ENCODE results near the gene CARD19.

The CARD19 gene

GRCh38 chr9:93076101-93076791, 19.8 kb upstream of the CARD19 start:
- no peak for TF ChIP-seq ZNF274 (IDR thresholded peaks at IDR 0.05; ENCODE audit: low read depth, low read length)
- no peak overlapping the region for H3K4me3 ChIP-seq (ENCODE audit: low read length)

GRCh38 chr9:93076792-93077128, 19.3 kb upstream of the CARD19 start:
- TF ChIP-seq ZNF274 (IDR thresholded peaks at IDR 0.05; ENCODE audit: low read depth, low read length) = no peak
- no peak overlapping the region for H3K4me3 ChIP-seq (ENCODE audit: low read length)

GRCh38 chr9:93077367-93077766, 18.6 kb upstream of the CARD19 start:
- no peak for TF ChIP-seq ZNF274 (IDR thresholded peaks at IDR 0.05; ENCODE audit: low read depth, low read length)
- H3K4me3 ChIP-seq (ENCODE audit: low read length) = no peak overlapping the region

DNA sequence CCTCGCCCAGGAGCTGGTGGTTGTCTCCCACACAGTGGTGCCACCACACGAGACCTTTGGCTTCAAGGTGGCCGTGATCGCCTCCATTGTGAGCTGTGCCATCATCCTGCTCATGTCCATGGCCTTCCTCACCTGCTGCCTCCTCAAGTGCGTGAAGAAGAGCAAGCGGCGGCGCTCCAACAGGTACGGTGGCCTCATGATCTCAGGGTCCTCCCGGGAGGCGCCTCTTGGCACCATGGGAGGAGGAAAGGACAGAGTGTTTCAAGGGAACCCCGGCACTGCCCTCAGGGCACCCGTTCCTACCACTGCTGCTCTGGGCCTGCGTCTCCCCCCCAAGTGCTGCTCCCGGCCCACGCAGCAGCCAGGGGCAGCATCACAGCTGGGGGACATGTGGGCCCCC, 18.2 kb upstream of the CARD19 start:
- no peak for TF ChIP-seq ZNF274 (IDR thresholded peaks at IDR 0.05; ENCODE audit: low read depth, low read length)
- H3K4me3 ChIP-seq (ENCODE audit: low read length) = no peak overlapping the region

DNA sequence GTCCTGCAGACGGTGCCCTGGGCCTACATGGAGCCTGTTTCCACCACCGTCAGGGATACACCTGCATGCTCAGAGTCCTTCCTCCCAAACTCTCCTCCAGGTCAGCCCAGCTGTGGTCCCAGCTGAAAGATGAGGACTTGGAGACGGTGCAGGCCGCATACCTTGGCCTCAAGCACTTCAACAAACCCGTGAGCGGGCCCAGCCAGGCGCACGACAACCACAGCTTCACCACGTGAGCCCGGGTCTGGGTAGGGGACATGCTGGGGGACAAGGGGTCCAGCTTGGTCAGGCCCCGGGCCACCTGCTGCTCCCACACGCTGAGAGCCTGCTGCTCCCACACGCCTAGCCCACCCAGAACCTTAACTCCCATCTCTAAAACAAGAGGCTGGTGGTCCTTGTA, 16.6 kb upstream of the CARD19 start:
- H3K4me3 ChIP-seq (ENCODE audit: low read length) = no peak overlapping the region
- TF ChIP-seq ZNF274 (IDR thresholded peaks at IDR 0.05; ENCODE audit: low read depth, low read length) = no peak

- TF ChIP-seq ZNF274 (IDR thresholded peaks at IDR 0.05; ENCODE audit: low read depth, low read length) = no peak
These were observed 15.6 kb upstream of the CARD19 start for GRCh38 chr9:93080406-93080805.

DNA sequence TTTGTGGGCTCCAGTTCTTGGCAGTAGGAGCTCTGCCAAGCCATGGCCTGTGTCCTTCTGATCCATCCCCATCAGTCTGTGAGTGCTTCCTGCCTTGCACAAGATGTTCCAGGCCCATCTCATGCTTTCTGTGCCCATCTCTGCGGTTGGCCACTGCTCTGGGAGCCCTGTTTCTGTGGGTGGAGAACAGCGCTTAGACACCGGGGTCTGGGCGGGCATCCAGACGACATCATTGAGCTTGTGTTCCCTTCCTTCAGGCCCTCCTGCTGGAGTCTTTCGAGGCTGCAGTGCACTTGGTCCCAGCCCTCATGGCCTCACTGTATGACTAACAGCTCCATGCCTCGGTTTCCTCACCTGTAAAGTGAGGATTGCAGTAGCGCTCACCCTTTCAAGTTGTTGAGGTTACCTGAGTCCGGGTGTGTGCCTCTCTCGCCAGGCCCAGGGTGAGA, 14.9 kb upstream of the CARD19 start:
- TF ChIP-seq ZNF274 (IDR thresholded peaks at IDR 0.05; ENCODE audit: low read depth, low read length) = no peak
- H3K4me3 ChIP-seq (ENCODE audit: low read length) = no peak overlapping the region

More at GRCh38 chr9:93080406-93080805, 15.6 kb upstream of the CARD19 start:
- H3K4me3 ChIP-seq (ENCODE audit: low read length) = no peak overlapping the region

DNA sequence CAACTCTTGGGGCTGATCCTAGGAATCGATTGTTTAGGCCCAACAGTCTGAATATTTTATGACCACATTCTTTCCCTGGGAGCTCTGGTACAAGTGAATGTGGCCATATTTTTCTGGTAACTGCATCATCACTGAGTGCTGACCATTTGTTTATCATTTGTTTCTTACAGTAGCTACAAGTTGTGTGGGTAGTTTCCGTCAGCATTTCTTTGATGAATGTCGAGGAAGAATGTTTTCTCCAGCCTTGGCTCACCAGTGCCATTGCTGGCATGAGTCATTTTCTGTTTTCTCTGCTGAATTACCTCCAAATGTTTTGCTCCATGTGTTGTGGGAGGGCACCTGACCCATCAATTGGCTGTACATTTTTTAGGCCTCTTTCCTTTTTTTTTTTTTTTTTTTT, 14.1 kb upstream of the CARD19 start:
- no peak for TF ChIP-seq ZNF274 (IDR thresholded peaks at IDR 0.05; ENCODE audit: low read depth, low read length)

GRCh38 chr9:93082841-93083411, 13.1 kb upstream of the CARD19 start:
- no peak for TF ChIP-seq ZNF274 (IDR thresholded peaks at IDR 0.05; ENCODE audit: low read depth, low read length)
- no peak overlapping the region for H3K4me3 ChIP-seq (ENCODE audit: low read length)

More for the DNA sequence above, 14.1 kb upstream of the CARD19 start:
- no peak overlapping the region for H3K4me3 ChIP-seq (ENCODE audit: low read length)

DNA sequence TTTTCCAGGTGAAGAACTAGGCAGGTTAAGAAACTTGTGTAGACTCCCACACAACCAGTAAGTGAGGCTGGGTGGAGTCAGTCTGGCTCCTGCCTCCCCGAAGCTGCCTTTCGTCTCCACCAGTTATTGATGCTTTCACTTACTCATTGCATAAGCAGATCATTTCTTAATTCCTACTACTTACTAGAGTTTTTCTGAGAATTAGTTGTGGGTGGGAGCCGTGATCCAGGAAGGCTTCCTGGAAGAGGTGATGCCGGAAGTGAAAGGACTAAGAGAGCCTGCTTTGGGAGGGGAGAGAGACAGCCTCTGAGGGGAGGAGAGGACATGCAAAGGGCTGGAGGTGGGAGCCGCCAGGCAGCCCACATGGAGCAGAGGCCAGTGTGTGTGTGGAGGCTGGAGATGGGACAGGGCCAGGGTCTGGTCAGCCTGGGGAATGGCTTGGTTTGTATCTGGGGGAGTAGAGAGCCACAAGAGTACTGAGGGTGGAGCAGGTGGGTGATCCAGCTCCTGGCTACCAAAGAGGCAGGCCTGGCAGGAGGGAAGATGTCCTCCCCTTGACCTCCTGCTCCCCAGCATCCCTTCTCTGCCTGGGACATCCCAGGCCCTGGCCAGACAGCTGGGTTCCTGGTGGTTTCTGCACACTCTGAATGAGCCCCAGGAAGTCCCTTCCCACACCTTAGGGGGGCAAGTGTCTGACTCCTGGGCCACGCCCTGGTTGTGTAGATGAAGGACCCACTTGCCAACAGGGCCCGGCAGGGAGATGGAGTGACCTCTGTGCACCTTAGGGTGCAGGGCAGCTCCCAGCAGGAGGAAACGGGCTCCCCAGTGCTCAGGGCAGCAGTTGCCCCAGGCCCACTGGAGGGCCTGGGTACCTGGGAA, 12.2 kb upstream of the CARD19 start:
- TF ChIP-seq ZNF274 (IDR thresholded peaks at IDR 0.05; ENCODE audit: low read depth, low read length) = no peak

DNA sequence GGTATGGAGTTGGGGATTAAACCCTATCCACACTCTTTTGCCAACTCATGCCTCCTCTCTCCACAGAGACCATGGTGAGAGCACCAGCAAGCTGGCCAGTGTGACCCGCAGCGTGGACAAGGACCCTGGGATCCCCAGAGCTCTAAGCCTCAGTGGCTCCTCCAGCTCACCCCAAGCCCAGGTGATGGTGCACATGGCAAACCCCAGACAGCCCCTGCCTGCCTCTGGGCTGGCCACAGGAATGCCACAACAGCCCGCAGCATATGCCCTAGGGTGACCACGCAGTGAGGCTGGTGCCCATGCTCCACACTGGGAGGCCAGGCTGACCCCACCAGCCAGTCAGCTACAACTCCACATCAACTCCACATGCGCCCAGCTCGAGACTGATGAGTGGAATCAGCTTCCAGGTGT, 11.5 kb upstream of the CARD19 start:
- TF ChIP-seq ZNF274 (IDR thresholded peaks at IDR 0.05; ENCODE audit: low read depth, low read length) = no peak
- H3K4me3 ChIP-seq (ENCODE audit: low read length) = no peak overlapping the region

More for the DNA sequence above, 12.2 kb upstream of the CARD19 start:
- H3K4me3 ChIP-seq (ENCODE audit: low read length) = no peak overlapping the region

GRCh38 chr9:93085676-93086075, 10.3 kb upstream of the CARD19 start:
- no peak overlapping the region for H3K4me3 ChIP-seq (ENCODE audit: low read length)
- no peak for TF ChIP-seq ZNF274 (IDR thresholded peaks at IDR 0.05; ENCODE audit: low read depth, low read length)

- no peak overlapping the region for H3K4me3 ChIP-seq (ENCODE audit: low read length)
- no peak for TF ChIP-seq ZNF274 (IDR thresholded peaks at IDR 0.05; ENCODE audit: low read depth, low read length)
These were observed 9.4 kb upstream of the CARD19 start for GRCh38 chr9:93086447-93087224.

Data from GM08714 (cell line).